ENCODE data around the gene EYA2. TPM values are rescaled to one million over a fixed set of nuclear protein-coding genes. Genes with fewer than 3 reads are reported as not detected.

Gene EYA2
- total RNA-seq, 1 experiment from 2014 or later = 0.33 TPM

GRCh38 chr20:47013606-47014005 is 119.0 kb downstream of the EYA2 start:
- Histone ChIP-seq H3K9me3 (ENCODE audit: low read length) (no peaks in the 10 kb centered on the region), H3K4me1 (ENCODE audit: insufficient read depth, low read length) (no peaks in the 10 kb centered on the region), H3K4me3 (ENCODE audit: low read length) (no peak overlapping the region), H4K20me1 (ENCODE audit: low read length) (no peaks in the 10 kb centered on the region), H2AFZ (ENCODE audit: low read length) (no peak overlapping the region), H3K4me2 (ENCODE audit: low read length) (no peak overlapping the region), H3F3A (ENCODE audit: low read length, unreplicated experiment) (no peaks in the 10 kb centered on the region), H3K27ac (ENCODE audit: low read length) (no peak overlapping the region), H3K79me2 (ENCODE audit: low read length) (no peaks in the 10 kb centered on the region), H3K36me3 (ENCODE audit: low read depth, low read length) (no peaks in the 10 kb centered on the region), H3K27me3 (ENCODE audit: low read length) (peaks cover 36% of the 10 kb centered on the region), H3K9ac (ENCODE audit: low read length) (no peak overlapping the region), H3K9me2 (replicated peaks; ENCODE audit: low read length) (no peaks in the 10 kb centered on the region)
- intact Hi-C loops (cut with micrococcal nuclease) = loop anchor here (5.0 kb wide), 1 partner anchor 256 kb away; no protein-coding TSS in a partner anchor
- ATAC-seq (no peak), DNase-seq (peak; percentile 17)
- CTCF ChIA-PET = no interaction called here
- POLR2A ChIA-PET (ENCODE audit: unreplicated experiment) = no interaction called here
- no TSS peak for BruUV-seq (replicated peaks)
- TF ChIP-seq CTCF (conservative IDR thresholded peaks at IDR 0.05; ENCODE audit: low read depth, low read length) = peak; percentile 55
- TF ChIP-seq EZH2phosphoT487 (IDR thresholded peaks at IDR 0.05; ENCODE audit: borderline replicate concordance, low read length) = no peak

GRCh38 chr20:47016068-47016664 is 121.5 kb downstream of the EYA2 start:
- BruUV-seq (replicated peaks) = no TSS peak
- no peak for ATAC-seq
- no peak overlapping the region for H3K9ac ChIP-seq (ENCODE audit: low read length)
- no peaks in the 10 kb centered on the region for H3K9me3 ChIP-seq (ENCODE audit: low read length)
- CTCF ChIA-PET = no interaction called here
- no peaks in the 10 kb centered on the region for H3K9me2 ChIP-seq (replicated peaks; ENCODE audit: low read length)
- no peak overlapping the region for H3K27ac ChIP-seq (ENCODE audit: low read length)
- no peaks in the 10 kb centered on the region for H3K36me3 ChIP-seq (ENCODE audit: low read depth, low read length)
- TF ChIP-seq EZH2phosphoT487 (IDR thresholded peaks at IDR 0.05; ENCODE audit: borderline replicate concordance, low read length) = no peak
- TF ChIP-seq CTCF (conservative IDR thresholded peaks at IDR 0.05; ENCODE audit: low read depth, low read length) = no peak
- no peak for TF ChIP-seq EZH2 (IDR thresholded peaks at IDR 0.05; ENCODE audit: low read length, unreplicated experiment)
- no peak overlapping the region for H3K4me2 ChIP-seq (ENCODE audit: low read length)
- intact Hi-C loops (cut with micrococcal nuclease) = no loop called here
- POLR2A ChIA-PET (ENCODE audit: unreplicated experiment) = no interaction called here
- no peaks in the 10 kb centered on the region for H3K79me2 ChIP-seq (ENCODE audit: low read length)
- no peaks in the 10 kb centered on the region for H3K4me1 ChIP-seq (ENCODE audit: insufficient read depth, low read length)
- H3F3A ChIP-seq (ENCODE audit: low read length, unreplicated experiment) = no peaks in the 10 kb centered on the region
- no peak overlapping the region for H2AFZ ChIP-seq (ENCODE audit: low read length)
- H3K4me3 ChIP-seq (ENCODE audit: low read length) = no peak overlapping the region
- no peak for DNase-seq
- H4K20me1 ChIP-seq (ENCODE audit: low read length) = no peaks in the 10 kb centered on the region
- peaks cover 48% of the 10 kb centered on the region for H3K27me3 ChIP-seq (ENCODE audit: low read length)

- DNase-seq (no peak), ATAC-seq (no peak)
- TF ChIP-seq CTCF (conservative IDR thresholded peaks at IDR 0.05; ENCODE audit: low read depth, low read length) (no peak), EZH2phosphoT487 (IDR thresholded peaks at IDR 0.05; ENCODE audit: borderline replicate concordance, low read length) (no peak), EZH2 (IDR thresholded peaks at IDR 0.05; ENCODE audit: low read length, unreplicated experiment) (no peak)
- H3F3A ChIP-seq (ENCODE audit: low read length, unreplicated experiment) = no peaks in the 10 kb centered on the region
- no peak overlapping the region for H3K4me3 ChIP-seq (ENCODE audit: low read length)
- no peaks in the 10 kb centered on the region for H4K20me1 ChIP-seq (ENCODE audit: low read length)
- H3K79me2 ChIP-seq (ENCODE audit: low read length) = no peaks in the 10 kb centered on the region
- peaks cover 61% of the 10 kb centered on the region for H3K27me3 ChIP-seq (ENCODE audit: low read length)
- H3K4me1 ChIP-seq (ENCODE audit: insufficient read depth, low read length) = no peaks in the 10 kb centered on the region
- H3K9ac ChIP-seq (ENCODE audit: low read length) = no peak overlapping the region
- intact Hi-C loops (cut with micrococcal nuclease) = no loop called here
- H3K36me3 ChIP-seq (ENCODE audit: low read depth, low read length) = no peaks in the 10 kb centered on the region
- no peak overlapping the region for H2AFZ ChIP-seq (ENCODE audit: low read length)
- BruUV-seq (replicated peaks) = no TSS peak
- H3K9me2 ChIP-seq (replicated peaks; ENCODE audit: low read length) = no peaks in the 10 kb centered on the region
- H3K9me3 ChIP-seq (ENCODE audit: low read length) = no peaks in the 10 kb centered on the region
- H3K4me2 ChIP-seq (ENCODE audit: low read length) = no peak overlapping the region
- H3K27ac ChIP-seq (ENCODE audit: low read length) = no peak overlapping the region
- CTCF ChIA-PET = no interaction called here
- POLR2A ChIA-PET (ENCODE audit: unreplicated experiment) = no interaction called here
These were observed 123.7 kb downstream of the EYA2 start for GRCh38 chr20:47018381-47018780.
